Stomach smooth muscle (tissue), 2 donors: Measurements from ENCODE around the gene EFTUD2.

Experiments
- H3K27ac ChIP-seq: one replicate; pipeline ENCODE4 v1.7.0; 2013; ENCODE audit warnings: mild to moderate bottlenecking, low read length, inconsistent platforms
- H3K27me3 ChIP-seq, 2 donors: one replicate each; pipeline ENCODE4 v1.7.0; 2013; ENCODE audit warnings: low read length in 2 of 2; ENCODE audit not compliant: insufficient read depth in 2 of 2, control insufficient read depth in 1 of 2
- H3K36me3 ChIP-seq, 2 donors: one replicate each; pipeline ENCODE4 v1.7.0; 2013; ENCODE audit warnings: low read length in 2 of 2; ENCODE audit not compliant: control insufficient read depth in 2 of 2, insufficient read depth in 2 of 2
- H3K4me1 ChIP-seq: one replicate; pipeline ENCODE4 v1.7.0; 2013; ENCODE audit warnings: low read length; ENCODE audit not compliant: control insufficient read depth, insufficient read depth
- H3K4me3 ChIP-seq, 2 donors: one replicate each; pipeline ENCODE4 v1.7.0; 2013; ENCODE audit warnings: low read length in 2 of 2
- H3K9ac ChIP-seq, 2 donors: one replicate each; pipeline ENCODE4 v1.7.0; 2013; ENCODE audit warnings: low read length in 2 of 2, mild to moderate bottlenecking in 1 of 2
- H3K9me3 ChIP-seq, 2 donors: one replicate each; pipeline ENCODE4 v1.7.0; 2013; ENCODE audit warnings: low read length in 2 of 2; ENCODE audit not compliant: control insufficient read depth in 2 of 2
- donor health status: healthy.
- donor health status: Pancreatic carcinoma.

The EFTUD2 gene

GRCh38 chr17:44916781-44917241 lies 17.6 kb upstream of the EFTUD2 start:
- peaks cover 28% of the 10 kb centered on the region for H3K4me1 ChIP-seq
- peak overlapping the region; percentile 71 for H3K27ac ChIP-seq
- no peaks in the 10 kb centered on the region for H3K36me3 ChIP-seq
- peak overlapping the region in 1 of 2 donors; percentile 26 for H3K9ac ChIP-seq
- H3K9me3 ChIP-seq, result no peaks in the 10 kb centered on the region
- no peak overlapping the region for H3K4me3 ChIP-seq
- H3K27me3 ChIP-seq, result peaks cover 0 to 2% of the 10 kb centered on the region in 2 donors

GRCh38 chr17:44915862-44916780 lies 16.9 kb upstream of the EFTUD2 start:
- H3K27ac ChIP-seq, result peak overlapping the region; percentile 71
- H3K27me3 ChIP-seq, result peaks cover 2 to 4% of the 10 kb centered on the region in 2 donors
- peak overlapping the region; percentile 21 to 26 for H3K9ac ChIP-seq
- H3K36me3 ChIP-seq, result no peaks in the 10 kb centered on the region
- H3K4me1 ChIP-seq, result peaks cover 35% of the 10 kb centered on the region
- no peaks in the 10 kb centered on the region for H3K9me3 ChIP-seq
- H3K4me3 ChIP-seq, result no peak overlapping the region

GRCh38 chr17:44915321-44915726 lies 16.1 kb upstream of the EFTUD2 start, which contains the start of gene GFAP:
GFAP (minus strand) TSS chr17:44915500; CDS start chr17:44915486, 14 bp downstream.
- Histone ChIP-seq H3K36me3 (no peaks in the 10 kb centered on the region), H3K4me1 (peaks cover 36% of the 10 kb centered on the region), H3K9ac (peak within 1 kb of the TSS; percentile 21 to 26), H3K27me3 (peaks cover 4 to 5% of the 10 kb centered on the region in 2 donors), H3K9me3 (no peaks in the 10 kb centered on the region), H3K4me3 (no peak within 1 kb of the TSS), H3K27ac (peak within 1 kb of the TSS; percentile 71)

- H3K9ac ChIP-seq, result no peak overlapping the region
- no peak overlapping the region for H3K27ac ChIP-seq
- H3K9me3 ChIP-seq, result no peaks in the 10 kb centered on the region
- no peak overlapping the region for H3K4me3 ChIP-seq
- H3K36me3 ChIP-seq, result no peaks in the 10 kb centered on the region
- peaks cover 4 to 5% of the 10 kb centered on the region in 2 donors for H3K27me3 ChIP-seq
- H3K4me1 ChIP-seq, result peaks cover 32% of the 10 kb centered on the region
Observed at GRCh38 chr17:44914698-44915271, 15.5 kb upstream of the EFTUD2 start.

GRCh38 chr17:44914148-44914547 lies 14.9 kb upstream of the EFTUD2 start:
- H3K36me3 ChIP-seq, result no peaks in the 10 kb centered on the region
- H3K9me3 ChIP-seq, result no peaks in the 10 kb centered on the region
- no peak overlapping the region for H3K4me3 ChIP-seq
- H3K27ac ChIP-seq, result no peak overlapping the region
- H3K4me1 ChIP-seq, result peaks cover 35% of the 10 kb centered on the region
- no peak overlapping the region for H3K9ac ChIP-seq
- peaks cover 4 to 5% of the 10 kb centered on the region in 2 donors for H3K27me3 ChIP-seq

GRCh38 chr17:44913676-44914075 lies 14.4 kb upstream of the EFTUD2 start:
- Histone ChIP-seq H3K4me1 (peaks cover 35% of the 10 kb centered on the region), H3K9ac (no peak overlapping the region), H3K36me3 (no peaks in the 10 kb centered on the region), H3K9me3 (no peaks in the 10 kb centered on the region), H3K4me3 (no peak overlapping the region), H3K27ac (no peak overlapping the region), H3K27me3 (peaks cover 4 to 5% of the 10 kb centered on the region in 2 donors)

GRCh38 chr17:44912763-44913544 lies 13.7 kb upstream of the EFTUD2 start:
- no peaks in the 10 kb centered on the region for H3K9me3 ChIP-seq
- H3K4me3 ChIP-seq, result no peak overlapping the region
- H3K9ac ChIP-seq, result no peak overlapping the region
- H3K27me3 ChIP-seq, result peaks cover 4 to 5% of the 10 kb centered on the region in 2 donors
- H3K4me1 ChIP-seq, result peaks cover 35% of the 10 kb centered on the region
- no peaks in the 10 kb centered on the region for H3K36me3 ChIP-seq
- H3K27ac ChIP-seq, result no peak overlapping the region

GRCh38 chr17:44911133-44912001 lies 12.1 kb upstream of the EFTUD2 start:
- no peaks in the 10 kb centered on the region for H3K36me3 ChIP-seq
- peak overlapping the region in 1 of 2 donors; percentile 35 for H3K9ac ChIP-seq
- H3K27me3 ChIP-seq, result peaks cover 4 to 5% of the 10 kb centered on the region in 2 donors
- peak overlapping the region; percentile 8 to 52 for H3K4me3 ChIP-seq
- no peak overlapping the region for H3K27ac ChIP-seq
- no peaks in the 10 kb centered on the region for H3K9me3 ChIP-seq
- H3K4me1 ChIP-seq, result peaks cover 20% of the 10 kb centered on the region

GRCh38 chr17:44910231-44911106 lies 11.2 kb upstream of the EFTUD2 start:
- Histone ChIP-seq H3K4me1 (peaks cover 16% of the 10 kb centered on the region), H3K9me3 (no peaks in the 10 kb centered on the region), H3K27ac (peak overlapping the region; percentile 49), H3K9ac (peak overlapping the region in 1 of 2 donors; percentile 35), H3K4me3 (peak overlapping the region in 1 of 2 donors; percentile 52), H3K27me3 (peaks cover 4 to 5% of the 10 kb centered on the region in 2 donors), H3K36me3 (no peaks in the 10 kb centered on the region)
